ENCODE results near the gene NLRC5. TPM values are rescaled to one million over a fixed set of nuclear protein-coding genes. Genes with fewer than 3 reads are reported as not detected.
"Not testable (repeated sequence)": the region's sequence is repeated elsewhere in the genome, so short reads cannot be mapped to it uniquely, and the experiment has no call there.

NLRC5 gene
- total RNA-seq, 2 donors from 2014 or later = 78.1 to 79.7 TPM

DNA sequence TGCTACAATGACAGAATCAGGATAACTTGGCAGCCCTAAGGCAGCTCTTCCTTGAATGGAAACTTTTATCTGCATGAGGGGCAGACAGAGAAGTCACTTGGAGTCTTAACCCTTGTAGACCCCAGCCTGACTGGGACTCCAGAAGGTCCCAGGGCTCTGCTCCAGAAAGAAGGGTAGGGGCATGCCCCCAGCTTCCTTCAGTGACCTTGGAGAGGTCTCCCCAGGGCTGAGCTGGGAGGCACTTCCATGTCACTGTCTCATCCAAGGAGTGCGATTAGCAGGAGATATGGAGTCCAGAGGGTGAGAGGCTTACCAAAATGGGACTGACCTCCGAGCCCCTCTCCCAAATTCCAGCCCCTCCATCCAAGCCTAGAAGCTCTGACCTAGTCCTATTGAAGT lies 3.4 kb upstream of the NLRC5 start:
- Histone ChIP-seq H3K9me3 (no peaks in the 10 kb centered on the region), H3K4me3 (no peak overlapping the region), H3K9ac (ENCODE audit: low read depth in 2 of 2, low read length in 2 of 2) (no peak overlapping the region), H3K27ac (peak overlapping the region; percentile 64), H3K27me3 (no peaks in the 10 kb centered on the region), H3K36me3 (no peaks in the 10 kb centered on the region), H3K4me1 (peaks cover 38% of the 10 kb centered on the region)
- TF ChIP-seq, protein P1, sequence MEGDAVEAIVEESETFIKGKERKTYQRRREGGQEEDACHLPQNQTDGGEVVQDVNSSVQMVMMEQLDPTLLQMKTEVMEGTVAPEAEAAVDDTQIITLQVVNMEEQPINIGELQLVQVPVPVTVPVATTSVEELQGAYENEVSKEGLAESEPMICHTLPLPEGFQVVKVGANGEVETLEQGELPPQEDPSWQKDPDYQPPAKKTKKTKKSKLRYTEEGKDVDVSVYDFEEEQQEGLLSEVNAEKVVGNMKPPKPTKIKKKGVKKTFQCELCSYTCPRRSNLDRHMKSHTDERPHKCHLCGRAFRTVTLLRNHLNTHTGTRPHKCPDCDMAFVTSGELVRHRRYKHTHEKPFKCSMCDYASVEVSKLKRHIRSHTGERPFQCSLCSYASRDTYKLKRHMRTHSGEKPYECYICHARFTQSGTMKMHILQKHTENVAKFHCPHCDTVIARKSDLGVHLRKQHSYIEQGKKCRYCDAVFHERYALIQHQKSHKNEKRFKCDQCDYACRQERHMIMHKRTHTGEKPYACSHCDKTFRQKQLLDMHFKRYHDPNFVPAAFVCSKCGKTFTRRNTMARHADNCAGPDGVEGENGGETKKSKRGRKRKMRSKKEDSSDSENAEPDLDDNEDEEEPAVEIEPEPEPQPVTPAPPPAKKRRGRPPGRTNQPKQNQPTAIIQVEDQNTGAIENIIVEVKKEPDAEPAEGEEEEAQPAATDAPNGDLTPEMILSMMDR (IDR thresholded peaks at IDR 0.05) = no peak
- intact Hi-C loops (cut with DNase I) = no loop called here
- DNase-seq = no peak

DNA sequence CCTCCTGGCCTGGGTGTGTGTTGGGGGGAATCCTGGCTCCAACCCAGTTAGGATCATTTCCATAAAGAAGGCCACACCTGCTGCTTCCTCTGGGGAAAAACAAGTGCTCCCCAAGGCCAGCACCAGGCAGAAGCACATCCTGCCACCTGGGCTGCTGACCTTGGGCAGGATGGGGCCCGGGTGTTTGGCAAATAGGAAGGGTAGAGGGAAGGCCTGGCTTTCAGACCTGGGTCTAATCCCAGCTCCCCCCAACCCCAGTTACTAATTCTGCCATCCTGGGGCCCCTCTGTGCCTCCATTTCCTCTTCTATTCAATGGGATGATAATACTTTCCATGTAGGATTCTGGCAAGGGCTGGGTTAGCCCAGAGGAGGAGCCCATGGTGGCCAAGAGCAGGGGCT lies 3.0 kb upstream of the NLRC5 start:
- H3K27ac ChIP-seq = no peak overlapping the region

DNA sequence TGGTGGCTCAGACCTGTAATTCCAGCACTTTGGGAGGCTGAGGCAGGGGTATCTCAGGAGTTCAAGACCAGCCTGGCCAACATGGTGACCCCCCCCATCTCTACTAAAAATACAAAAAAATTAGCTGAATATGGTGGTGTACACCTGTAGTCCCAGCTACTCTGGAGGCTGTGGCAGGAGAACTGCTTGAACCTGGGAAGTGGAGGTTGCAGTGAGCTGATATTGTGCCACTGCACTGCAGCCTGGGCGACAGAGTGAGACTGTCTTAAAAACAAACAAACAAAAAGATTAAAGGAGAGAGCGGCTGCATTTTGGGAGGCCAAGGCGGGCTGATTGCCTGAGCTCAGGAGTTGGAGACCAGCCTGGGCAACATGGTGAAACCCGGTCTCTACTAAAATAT lies 2.4 kb upstream of the NLRC5 start:
- DNase-seq; H3K36me3 ChIP-seq; H3K9me3 ChIP-seq; H3K4me3 ChIP-seq; H3K27ac ChIP-seq; H3K27me3 ChIP-seq; H3K9ac ChIP-seq (ENCODE audit: low read depth in 2 of 2, low read length in 2 of 2); intact Hi-C loops (cut with DNase I): not testable (repeated sequence)
- H3K4me1 ChIP-seq = peaks cover 39% of the 10 kb centered on the region

More for the DNA sequence above, 3.0 kb upstream of the NLRC5 start:
- no peak for DNase-seq
- H3K36me3 ChIP-seq = no peaks in the 10 kb centered on the region
- H3K4me1 ChIP-seq = peaks cover 38% of the 10 kb centered on the region
- H3K9me3 ChIP-seq = no peaks in the 10 kb centered on the region
- intact Hi-C loops (cut with DNase I) = no loop called here
- TF ChIP-seq, protein P1 (IDR thresholded peaks at IDR 0.05) = no peak
- H3K9ac ChIP-seq (ENCODE audit: low read depth in 2 of 2, low read length in 2 of 2) = no peak overlapping the region
- H3K4me3 ChIP-seq = no peak overlapping the region
- H3K27me3 ChIP-seq = no peaks in the 10 kb centered on the region

DNA sequence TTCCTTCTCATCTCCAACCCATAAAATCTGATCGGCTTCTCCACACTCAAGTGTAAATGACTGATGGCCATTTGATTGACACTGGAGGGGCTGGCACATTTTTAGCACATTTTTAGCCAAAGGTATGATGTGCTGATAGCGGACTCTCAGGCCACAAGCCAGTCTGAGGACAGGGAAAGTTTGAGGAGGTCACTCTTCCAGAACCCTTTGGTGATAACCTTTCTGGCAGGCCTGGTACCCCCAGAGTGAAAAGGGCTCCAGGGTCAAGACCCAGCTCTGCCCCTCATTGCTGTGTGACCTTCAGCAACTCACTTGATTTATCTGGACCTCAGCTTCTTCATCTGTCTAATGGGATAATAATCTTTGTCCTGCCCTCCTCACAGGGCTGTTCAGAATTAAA lies 1.7 kb upstream of the NLRC5 start:
- H3K27ac ChIP-seq = peak overlapping the region; percentile 88
- H3K9me3 ChIP-seq = no peaks in the 10 kb centered on the region
- no peak overlapping the region for H3K9ac ChIP-seq (ENCODE audit: low read depth in 2 of 2, low read length in 2 of 2)
- no peak overlapping the region for H3K4me3 ChIP-seq
- intact Hi-C loops (cut with DNase I) = no loop called here
- TF ChIP-seq, protein P1 (IDR thresholded peaks at IDR 0.05) = no peak
- no peak for DNase-seq
- H3K4me1 ChIP-seq = peaks cover 44% of the 10 kb centered on the region
- H3K27me3 ChIP-seq = no peaks in the 10 kb centered on the region
- H3K36me3 ChIP-seq = no peaks in the 10 kb centered on the region

DNA sequence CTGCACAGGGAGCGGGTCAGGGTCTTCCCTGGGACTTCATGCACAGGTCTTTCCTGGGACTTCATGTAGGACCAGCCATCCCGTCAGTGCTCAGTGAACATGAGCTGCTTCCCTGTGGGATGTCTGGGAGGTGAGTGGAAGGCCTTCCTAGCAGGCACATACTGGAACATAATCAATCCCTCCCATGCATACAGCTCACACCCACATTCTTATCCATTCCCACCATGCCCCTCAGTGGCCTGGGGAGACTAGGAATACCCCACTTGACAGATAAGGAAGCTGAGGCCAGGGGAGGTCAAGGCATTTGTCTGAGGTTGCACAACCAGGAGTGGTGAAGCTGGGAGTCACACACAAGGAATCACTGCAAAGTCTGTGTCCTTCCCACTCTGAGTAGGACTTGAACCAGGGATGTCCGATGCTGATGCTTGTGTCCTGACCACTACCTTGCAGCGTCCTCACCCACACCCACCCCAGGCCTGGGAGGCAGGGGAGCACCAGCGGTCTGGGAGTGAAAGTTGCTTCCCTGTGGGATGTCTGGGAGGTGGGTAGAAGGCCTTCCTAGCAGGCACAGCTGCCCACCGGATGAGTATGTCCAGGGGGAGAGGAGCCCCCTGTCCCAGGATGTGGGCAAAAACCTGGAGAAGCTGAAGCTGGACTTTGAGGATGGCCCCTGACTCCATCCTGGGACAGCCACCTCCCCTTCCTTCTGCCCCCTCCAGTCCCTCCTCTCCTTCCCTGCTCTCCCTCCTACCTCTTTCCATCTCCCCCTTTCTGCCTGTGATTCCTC lies 1.0 kb upstream of the NLRC5 start:
- no peaks in the 10 kb centered on the region for H3K27me3 ChIP-seq
- no peaks in the 10 kb centered on the region for H3K9me3 ChIP-seq
- peak overlapping the region; percentile 75 to 94 for H3K9ac ChIP-seq (ENCODE audit: low read depth in 2 of 2, low read length in 2 of 2)
- H3K4me3 ChIP-seq = peak overlapping the region; percentile 59
- TF ChIP-seq, protein P1 (IDR thresholded peaks at IDR 0.05) = no peak
- intact Hi-C loops (cut with DNase I) = no loop called here
- peaks cover 37% of the 10 kb centered on the region for H3K4me1 ChIP-seq
- peak overlapping the region; percentile 88 for H3K27ac ChIP-seq
- no peaks in the 10 kb centered on the region for H3K36me3 ChIP-seq
- DNase-seq = no peak

DNA sequence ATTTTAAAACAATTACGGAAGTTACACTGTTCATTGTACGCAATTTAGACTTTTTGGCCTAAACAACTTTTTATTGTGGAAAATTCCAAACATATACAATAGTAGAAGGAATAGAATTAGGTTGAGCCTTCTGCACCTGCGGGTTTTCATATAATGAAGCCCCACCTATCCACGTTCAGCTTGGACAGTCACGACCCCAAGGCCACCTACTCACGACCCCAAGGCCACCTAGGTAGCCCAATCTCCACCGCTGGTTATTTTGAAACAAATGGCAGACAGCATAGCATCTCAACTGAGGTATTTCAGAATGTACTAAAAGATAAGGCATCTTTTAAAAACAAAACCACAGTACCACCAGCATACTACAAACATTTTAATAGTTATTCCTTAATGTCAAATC lies 631 bp downstream of the NLRC5 start:
- Histone ChIP-seq H3K36me3 (no peaks in the 10 kb centered on the region), H3K4me1 (peaks cover 33% of the 10 kb centered on the region), H3K9ac (ENCODE audit: low read depth in 2 of 2, low read length in 2 of 2) (peak overlapping the region; percentile 75 to 94), H3K27me3 (no peaks in the 10 kb centered on the region), H3K4me3 (peak overlapping the region; percentile 59), H3K27ac (peak overlapping the region; percentile 88), H3K9me3 (no peaks in the 10 kb centered on the region)
- intact Hi-C loops (cut with DNase I) = no loop called here
- TF ChIP-seq, protein P1 (IDR thresholded peaks at IDR 0.05) = no peak
- no peak for DNase-seq
